ENCODE measurements around the gene LRRC4C.

DNA sequence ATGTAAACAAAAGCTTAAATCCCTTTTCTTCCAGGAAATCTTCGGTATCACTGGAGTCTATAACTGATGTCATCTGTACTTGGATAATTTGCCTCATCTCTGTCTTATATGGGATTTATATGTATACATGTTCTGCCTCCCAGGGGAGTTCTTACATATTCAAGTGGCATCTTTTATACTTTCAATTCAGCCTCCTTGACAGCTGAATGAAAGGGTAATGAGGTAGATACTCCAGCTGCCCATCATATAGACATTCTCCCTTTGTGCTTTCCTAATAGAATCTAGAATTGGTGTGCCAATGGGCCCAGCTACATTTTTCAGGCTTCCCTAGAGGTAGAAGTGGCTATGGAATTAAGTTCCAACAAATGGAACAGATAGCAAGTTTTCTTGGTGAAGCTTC, 223.8 kb downstream of the LRRC4C start:
- no peak for TF ChIP-seq POLR2AphosphoS5 (IDR thresholded peaks at IDR 0.05; ENCODE audit: low read depth, low read length)
- TF ChIP-seq, protein P1, sequence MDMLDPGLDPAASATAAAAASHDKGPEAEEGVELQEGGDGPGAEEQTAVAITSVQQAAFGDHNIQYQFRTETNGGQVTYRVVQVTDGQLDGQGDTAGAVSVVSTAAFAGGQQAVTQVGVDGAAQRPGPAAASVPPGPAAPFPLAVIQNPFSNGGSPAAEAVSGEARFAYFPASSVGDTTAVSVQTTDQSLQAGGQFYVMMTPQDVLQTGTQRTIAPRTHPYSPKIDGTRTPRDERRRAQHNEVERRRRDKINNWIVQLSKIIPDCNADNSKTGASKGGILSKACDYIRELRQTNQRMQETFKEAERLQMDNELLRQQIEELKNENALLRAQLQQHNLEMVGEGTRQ (IDR thresholded peaks at IDR 0.05; ENCODE audit: borderline replicate concordance, low read depth, low read length), result no peak
- TF ChIP-seq, protein P2, sequence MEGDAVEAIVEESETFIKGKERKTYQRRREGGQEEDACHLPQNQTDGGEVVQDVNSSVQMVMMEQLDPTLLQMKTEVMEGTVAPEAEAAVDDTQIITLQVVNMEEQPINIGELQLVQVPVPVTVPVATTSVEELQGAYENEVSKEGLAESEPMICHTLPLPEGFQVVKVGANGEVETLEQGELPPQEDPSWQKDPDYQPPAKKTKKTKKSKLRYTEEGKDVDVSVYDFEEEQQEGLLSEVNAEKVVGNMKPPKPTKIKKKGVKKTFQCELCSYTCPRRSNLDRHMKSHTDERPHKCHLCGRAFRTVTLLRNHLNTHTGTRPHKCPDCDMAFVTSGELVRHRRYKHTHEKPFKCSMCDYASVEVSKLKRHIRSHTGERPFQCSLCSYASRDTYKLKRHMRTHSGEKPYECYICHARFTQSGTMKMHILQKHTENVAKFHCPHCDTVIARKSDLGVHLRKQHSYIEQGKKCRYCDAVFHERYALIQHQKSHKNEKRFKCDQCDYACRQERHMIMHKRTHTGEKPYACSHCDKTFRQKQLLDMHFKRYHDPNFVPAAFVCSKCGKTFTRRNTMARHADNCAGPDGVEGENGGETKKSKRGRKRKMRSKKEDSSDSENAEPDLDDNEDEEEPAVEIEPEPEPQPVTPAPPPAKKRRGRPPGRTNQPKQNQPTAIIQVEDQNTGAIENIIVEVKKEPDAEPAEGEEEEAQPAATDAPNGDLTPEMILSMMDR (IDR thresholded peaks at IDR 0.05), result no peak

All from SK-N-SH (cell line).